ENCODE results near the gene A4GALT.

A4GALT gene

GRCh38 chr22:42700355-42700754, 20.3 kb downstream of the A4GALT start:
- no peak for DNase-seq

DNA sequence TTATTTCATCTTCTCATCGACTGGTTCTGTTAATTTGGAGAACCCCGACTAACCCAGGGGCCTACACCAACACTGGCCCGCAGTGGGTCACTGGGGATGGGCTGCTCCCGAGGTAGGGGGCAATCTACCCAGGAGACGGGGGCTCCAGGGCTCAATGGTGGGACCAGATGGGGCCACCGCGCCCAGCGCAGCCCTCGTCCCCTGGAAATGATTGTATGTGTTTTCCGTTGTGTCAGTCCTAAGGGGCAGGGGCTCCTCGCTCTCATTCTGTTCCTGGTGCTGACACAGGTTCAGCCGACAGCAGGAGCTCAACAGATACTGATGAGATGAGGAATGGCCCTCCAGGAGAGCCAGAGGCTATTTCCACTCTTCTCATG, 20.7 kb downstream of the A4GALT start:
- DNase-seq: no peak

DNA sequence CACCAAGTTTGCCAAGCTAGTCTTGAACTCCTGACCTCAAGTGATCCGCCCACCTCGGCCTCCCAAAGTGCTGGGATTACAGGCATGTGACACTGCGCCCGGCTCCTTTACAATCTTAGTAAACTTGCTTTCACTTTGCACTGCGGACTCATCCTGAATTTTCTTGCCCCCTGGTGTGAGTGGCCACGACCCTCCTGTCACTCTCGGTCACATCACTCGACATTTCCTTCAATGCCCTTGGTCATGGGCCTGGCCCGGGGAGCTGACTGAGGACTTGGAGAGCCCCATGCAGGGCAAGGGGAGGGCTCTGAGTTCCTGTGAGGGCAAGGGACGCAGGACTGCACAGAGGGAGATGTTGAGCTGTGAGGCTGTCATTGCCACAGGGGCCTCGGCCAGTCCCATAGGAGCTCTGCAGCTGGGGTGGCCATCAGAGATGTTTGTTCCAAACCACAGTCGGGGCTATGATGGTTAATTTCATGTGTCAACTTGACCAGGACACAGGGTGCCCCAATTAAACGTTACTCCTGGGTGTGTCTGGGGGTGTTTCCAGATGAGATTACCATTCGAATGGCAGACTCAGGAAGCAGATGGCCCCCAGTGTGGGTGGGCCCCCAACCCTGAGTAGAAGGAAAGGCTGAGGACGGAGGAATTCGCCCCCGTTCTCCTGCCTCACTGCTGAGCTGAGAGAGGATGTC, 21.2 kb downstream of the A4GALT start:
- DNase-seq: no peak

- DNase-seq: no peak
These were observed 23.1 kb downstream of the A4GALT start for GRCh38 chr22:42697542-42698013.

DNA sequence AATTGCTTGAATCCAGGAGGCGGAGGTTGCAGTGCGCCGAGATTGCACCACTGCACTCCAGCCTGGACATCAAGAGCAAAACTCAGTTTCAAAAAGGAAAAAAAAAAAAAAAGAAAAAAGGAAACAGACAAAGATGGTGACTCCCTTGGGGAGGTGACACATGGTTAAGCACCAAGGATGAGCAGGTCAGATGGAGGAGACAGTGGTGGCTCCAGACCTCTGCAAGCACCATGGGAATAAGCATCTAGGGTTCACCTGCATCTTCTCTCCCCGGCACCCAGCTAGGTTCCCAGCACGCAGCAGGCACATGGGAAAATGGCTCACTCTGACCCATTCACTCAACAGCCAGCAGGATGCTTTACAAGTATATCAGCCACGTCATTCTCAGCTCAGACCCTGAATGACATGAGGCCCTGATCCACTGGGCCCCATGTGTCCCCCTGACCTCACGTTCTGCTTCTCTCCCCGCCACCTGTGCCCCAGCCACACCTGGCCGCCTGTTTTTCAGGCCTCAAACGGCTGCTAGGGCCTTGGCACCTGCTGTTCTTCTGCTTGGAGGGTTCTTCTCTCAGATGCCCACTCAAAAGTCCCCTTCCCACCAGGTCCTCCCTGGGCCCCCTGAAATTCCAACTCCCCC, 24.2 kb downstream of the A4GALT start:
- DNase-seq: no peak

- DNase-seq: no peak
These were observed 25.4 kb downstream of the A4GALT start for GRCh38 chr22:42695294-42695693.

GRCh38 chr22:42693763-42694683, 26.6 kb downstream of the A4GALT start:
- no peak for DNase-seq

- no peak for DNase-seq
These were observed 27.5 kb downstream of the A4GALT start for GRCh38 chr22:42693055-42693762.

DNA sequence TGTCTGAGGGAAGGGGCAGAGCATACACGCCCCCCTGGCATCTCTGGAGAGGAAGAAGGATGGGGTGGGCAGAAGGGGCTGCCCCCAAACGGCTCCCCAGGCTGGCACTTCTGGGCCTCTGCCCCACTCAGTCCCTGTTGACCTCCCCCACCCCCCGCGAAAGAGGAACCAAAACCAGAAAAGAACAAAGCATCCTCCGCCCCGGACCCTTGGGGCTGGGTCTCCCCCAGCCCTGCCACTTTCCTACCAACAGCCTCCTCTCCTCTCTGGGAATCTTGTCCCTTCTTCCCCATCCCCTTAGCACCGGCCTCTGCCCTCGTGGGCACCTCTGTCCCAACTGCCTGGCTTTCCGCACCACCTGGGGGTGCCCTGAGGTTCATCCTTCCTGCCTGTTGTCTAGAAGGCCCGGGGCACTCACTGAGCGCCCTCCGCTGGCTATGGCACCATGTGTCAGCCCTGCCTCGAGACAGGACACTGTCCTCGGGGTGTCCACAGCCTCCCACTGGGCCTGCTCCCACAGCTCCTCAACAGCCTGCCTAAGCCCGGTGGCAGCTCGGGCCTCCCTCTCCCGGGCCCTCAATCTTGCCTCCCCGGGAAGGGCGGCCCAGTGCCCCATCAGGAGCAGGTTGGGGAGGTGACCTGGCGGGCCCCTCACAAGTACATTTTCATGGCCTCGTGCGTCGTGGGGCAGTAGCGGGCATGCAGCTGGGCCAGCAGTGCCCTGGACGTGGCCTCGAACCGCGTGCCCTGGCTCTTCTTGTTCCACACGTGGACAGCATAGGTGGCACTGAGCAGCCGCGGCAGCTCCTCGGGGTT, 28.2 kb downstream of the A4GALT start:
- DNase-seq: no peak

DNA sequence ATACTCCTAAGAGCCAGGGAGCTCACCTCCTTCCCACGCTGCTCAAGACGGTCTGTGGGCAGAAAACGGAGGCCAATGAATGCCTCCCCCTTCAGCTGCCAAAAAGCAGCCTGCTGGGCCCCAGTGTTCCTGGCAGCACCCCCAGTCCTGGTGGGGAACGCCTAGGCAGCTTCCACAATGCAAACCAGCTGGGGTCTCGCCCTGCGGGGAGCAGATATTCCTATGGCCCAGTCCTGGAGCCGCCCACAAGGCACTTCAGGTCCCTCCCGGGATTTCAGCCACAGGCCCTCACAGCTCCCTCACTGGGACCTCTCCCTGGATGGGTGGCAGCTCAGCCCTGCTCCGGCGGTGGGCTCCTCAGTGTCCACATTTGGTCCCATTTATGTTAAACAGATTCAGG, 29.2 kb downstream of the A4GALT start:
- no peak for DNase-seq

DNA sequence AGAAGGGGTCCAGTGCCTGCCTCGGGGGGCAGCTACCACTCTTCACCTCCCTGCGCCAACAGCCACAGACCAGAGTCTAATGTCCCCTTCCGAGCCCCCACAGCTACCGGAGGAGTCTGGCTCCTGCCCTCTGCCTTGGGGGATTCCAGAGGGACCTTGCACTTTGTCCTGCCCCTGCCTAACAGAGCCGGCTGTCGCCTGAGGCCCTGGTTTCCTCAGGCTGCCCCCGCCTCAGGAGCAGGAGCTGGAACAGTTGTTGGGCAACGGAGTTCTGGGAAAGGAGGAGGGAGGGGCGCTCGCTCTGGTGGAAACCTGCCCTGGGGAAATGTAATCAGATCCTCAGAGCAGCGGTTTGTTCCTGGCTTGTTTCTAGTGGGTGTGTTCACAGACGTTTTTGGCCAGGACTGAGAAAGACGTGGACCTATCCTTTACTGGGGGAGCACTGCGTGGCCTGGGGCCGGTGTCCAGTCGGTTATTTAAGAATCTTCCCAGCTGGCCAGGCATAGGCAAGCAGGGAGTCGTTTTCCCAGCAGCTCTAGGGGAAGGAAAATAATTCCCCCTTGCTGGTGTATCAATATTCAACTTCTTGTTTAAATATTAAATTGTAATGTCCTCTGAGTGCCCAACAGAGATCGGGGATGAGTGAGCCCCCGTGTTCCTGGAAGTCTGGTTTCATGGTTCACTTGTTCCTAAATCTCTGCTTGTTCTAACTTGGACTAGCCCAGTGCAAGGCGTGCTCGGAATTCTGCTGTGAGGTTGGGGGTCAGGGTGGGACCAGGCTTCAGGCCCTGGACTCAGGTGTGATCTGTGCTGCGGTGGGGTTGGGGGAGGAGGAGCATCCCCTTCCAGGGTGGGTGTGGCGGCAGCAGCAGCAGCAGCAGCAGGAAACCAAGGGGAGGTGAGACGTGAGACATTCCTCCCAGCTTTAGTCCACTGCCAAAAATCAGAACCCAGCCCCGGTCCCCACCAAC, 32.1 kb downstream of the A4GALT start:
- no peak for DNase-seq

DNA sequence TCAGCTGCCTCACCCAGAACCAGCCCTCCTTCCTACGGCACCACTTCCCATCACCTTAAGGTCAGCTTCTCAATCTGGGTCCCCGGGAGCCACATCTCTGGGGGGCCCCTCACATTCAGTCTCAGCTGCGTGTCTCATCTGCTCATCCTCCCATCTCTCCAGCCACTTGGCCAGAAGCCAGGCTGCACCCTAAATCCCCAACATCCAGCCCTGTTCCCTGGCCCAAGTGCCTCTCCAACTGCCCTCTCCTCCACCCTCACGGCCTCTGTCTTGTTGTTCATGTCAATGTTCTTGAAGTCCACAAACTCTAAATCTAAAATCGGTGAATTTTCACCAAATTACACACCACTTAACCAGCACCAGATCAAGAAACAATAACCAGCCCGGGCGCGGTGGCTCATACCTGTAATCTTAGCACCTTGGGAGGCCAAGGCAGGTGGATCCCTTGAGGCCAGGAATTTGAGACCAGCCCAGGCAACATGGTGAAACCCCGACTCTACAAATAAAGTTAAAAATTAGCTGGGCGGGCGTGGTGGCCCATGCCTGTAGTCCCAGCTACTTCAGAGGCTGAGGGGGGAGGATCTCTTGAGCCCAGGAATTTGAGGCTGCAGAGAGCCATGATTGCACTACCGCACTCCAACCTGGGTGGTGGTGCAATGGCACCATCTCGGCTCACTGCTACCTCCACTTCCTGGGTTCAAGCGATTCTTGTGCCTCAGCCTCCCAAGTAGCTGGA, 33.7 kb downstream of the A4GALT start:
- no peak for DNase-seq

DNA sequence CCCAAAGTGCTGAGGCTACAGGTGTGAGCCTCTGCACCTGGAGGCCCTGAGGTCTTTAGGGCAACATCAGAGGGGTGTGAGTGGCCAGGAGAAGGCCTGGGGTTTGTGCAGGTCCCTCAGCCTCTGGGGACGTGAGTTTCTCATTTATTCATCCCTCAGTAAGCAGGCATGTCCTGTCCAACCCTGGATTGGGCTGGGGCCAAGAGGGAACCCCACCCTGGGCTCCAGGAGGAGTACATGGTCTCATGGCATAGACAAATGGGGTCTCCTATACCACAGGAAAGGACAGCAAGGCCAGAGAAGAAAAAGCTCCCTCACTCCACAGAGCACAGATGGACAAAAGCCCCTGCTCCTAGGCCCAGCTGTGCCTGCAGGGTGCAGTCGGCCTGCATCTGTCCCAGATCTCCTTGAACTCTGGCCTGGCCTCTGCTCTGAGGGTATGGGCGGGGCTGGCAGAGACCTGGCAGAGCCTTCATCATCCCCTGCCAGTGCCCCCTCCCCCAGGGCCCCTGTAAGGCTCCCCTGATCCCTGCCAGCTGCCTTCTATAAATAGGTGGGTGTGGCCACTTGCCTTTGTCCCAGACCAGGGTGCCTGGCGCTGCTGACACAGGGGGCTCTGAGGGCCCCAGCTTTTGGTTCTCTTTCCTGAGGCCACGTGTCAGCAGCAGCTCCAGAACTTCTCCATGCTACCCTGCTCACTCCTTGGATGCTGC, 34.6 kb downstream of the A4GALT start:
- no peak for DNase-seq

- DNase-seq: no peak
These were observed 36.0 kb downstream of the A4GALT start for GRCh38 chr22:42684462-42685195.

- DNase-seq: no peak
These were observed 36.9 kb downstream of the A4GALT start for GRCh38 chr22:42683578-42684283.

GRCh38 chr22:42682113-42682851, 38.4 kb downstream of the A4GALT start:
- DNase-seq: no peak

DNA sequence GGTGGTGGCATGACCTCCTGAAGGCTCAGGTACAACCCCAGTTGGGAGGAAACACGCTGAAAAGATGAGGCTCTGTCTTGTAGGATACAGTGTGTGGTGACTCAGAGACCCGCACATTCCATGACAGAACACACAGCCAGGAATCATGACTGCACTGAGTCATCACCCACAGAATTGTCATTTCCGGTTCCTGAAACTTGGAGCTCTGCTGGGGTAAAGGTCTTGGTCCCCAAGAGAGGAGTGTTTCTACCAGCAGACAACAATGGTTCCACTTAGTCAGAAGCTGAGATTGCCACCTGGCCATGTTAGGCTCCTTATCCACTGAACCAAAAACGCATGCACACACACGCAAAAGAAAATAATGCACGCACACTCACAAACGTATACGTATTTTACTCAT, 40.0 kb downstream of the A4GALT start:
- no peak for DNase-seq
